Measurements from ENCODE around the gene CTIF. TPM values are rescaled to one million over a fixed set of nuclear protein-coding genes. Genes with fewer than 3 reads are reported as not detected.
"Not testable (repeated sequence)": the region's sequence is repeated elsewhere in the genome, so short reads cannot be mapped to it uniquely, and the experiment has no call there.

The CTIF gene
- total RNA-seq, 1 donor from 2014 or later, result 12.6 TPM

DNA sequence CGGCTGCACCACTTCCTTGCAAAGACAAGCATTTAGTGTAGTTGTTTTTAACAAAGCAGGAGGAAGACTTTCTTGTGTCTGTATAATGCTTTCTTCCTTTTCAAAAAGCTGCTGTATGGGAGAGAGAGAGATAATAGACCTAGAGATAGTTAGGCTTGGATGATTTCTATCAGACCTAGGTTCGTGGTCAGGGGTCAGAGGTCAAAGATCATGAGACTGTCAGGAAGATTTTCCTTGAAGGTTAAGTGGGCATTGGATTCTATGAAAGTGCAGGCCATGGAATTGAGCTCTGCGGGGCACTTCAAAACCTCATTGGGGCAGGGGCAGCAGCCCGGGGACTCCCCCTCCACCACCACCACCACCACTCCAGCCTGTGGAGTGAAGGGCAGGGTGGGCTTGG lies 164.6 kb downstream of the CTIF start:
- no peak for DNase-seq (ENCODE audit: low read depth in 2 of 2)

GRCh38 chr18:48705043-48705442 lies 166.2 kb downstream of the CTIF start:
- DNase-seq (ENCODE audit: low read depth in 2 of 2), result no peak

- DNase-seq (ENCODE audit: low read depth in 2 of 2), result no peak
Measured at GRCh38 chr18:48705531-48705930, 166.7 kb downstream of the CTIF start.

GRCh38 chr18:48706731-48707130 lies 167.9 kb downstream of the CTIF start:
- no peak for DNase-seq (ENCODE audit: low read depth in 2 of 2)

DNA sequence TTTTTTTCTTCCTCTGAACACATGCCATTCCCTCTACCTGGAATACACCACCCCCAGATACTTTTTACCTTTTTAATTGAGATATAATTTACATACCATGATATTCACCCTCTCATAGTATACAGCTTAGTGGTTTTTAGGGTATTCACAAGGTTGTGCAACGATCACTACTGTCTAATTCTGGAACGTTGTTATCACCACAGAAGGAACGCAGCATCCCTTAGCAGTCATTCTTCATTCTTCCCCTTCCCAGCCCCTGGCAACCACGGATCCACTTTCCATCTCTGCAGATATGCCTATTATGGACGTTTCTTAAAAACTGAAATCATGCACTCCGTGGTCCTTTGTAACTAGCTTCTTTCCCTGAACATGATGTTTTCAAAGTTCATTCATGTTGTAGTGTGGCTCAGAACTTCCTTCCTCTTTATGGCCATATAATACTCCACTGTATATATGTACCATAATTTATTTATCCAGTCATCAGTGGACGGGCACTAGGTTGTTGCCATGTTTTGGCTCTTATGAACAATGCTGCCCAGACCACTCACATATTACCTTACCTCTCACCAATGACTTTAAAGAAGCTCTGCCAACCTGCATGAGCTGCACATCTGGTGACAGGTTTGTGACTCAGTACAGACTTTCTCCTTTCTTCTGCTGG lies 168.9 kb downstream of the CTIF start:
- no peak for DNase-seq (ENCODE audit: low read depth in 2 of 2)

DNA sequence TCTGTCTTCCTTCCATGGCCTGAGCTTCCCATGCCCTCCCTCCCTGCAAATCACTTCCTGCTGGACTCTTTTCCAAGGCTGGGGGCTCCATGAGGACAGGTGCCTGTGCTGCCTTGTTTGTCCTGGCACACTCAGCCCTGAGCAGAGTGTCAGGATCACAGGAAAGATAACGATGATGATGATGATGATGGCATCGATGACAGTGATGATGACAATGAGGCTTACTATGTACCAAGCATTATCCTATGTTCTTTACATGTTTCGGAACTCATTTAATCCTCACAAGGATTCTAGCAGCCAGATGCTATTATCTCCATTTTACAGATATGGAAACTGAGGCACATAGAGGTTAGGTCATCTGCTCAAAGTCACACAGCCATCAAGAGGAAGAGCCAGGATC lies 170.0 kb downstream of the CTIF start:
- DNase-seq (ENCODE audit: low read depth in 2 of 2), result no peak

GRCh38 chr18:48709371-48710062 lies 170.7 kb downstream of the CTIF start:
- peak in 1 of 2 donors; percentile 46 for DNase-seq (ENCODE audit: low read depth in 2 of 2)

DNA sequence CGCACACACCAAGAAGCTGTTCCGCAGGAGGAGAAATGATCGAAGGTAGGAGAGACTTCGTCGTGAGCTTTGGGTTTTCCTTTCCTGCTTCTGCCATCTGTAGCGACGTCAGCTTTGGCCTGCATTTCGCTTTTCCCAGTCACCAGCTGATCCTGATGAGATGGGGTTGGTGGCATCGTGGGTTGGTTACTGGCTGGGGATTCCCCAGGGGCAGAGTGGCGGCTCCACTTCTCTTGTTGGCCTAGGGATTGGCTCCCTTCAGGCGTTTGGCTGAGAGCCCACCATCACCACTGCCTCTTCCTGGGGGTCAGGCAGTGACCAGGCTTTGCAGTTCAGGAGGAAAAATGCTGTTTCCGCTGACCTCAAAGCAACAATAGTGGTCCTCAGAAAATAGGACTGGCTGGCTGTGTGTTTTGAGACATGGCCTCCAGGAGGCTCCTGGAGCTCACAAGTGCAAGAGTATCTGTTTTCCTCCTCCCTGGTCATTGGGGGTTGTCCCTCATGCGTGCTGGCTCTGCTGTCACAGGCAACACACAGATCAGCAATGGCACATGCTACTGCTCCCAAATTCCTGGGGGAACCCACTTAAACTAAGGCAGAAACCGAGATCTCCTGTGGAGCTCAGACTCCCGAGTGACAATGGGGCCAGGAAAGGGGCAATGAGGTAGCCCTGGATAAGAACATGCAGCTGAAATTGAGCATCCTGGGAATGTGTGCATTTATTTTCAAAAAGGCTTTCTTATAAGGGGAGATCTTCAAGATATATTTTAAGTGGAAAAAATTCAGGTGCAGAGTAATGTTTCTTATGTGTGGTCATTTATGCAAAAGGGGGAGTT lies 173.0 kb downstream of the CTIF start:
- DNase-seq (ENCODE audit: low read depth in 2 of 2), result peak; percentile 32 to 60

DNA sequence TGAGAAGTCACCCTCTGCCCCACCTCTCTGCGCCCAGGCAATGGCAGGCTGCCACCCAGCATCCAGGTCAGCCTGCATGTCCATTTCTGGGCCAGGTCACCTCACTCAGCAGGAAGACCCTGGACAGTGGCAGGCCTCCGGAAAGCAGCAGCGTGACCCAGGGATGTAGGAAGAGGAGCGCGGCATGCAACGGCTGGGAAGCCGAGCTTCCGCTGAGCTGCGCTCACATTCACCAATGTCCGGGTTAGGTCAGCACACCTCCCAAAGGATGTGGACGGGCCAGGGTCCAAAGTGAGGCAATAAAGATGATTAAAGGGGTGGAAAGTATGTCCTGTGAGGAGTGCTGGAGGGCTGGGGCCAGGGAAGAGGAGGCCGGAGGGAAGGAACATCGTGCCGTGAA lies 174.5 kb downstream of the CTIF start:
- DNase-seq (ENCODE audit: low read depth in 2 of 2), result peak; percentile 77 to 91

DNA sequence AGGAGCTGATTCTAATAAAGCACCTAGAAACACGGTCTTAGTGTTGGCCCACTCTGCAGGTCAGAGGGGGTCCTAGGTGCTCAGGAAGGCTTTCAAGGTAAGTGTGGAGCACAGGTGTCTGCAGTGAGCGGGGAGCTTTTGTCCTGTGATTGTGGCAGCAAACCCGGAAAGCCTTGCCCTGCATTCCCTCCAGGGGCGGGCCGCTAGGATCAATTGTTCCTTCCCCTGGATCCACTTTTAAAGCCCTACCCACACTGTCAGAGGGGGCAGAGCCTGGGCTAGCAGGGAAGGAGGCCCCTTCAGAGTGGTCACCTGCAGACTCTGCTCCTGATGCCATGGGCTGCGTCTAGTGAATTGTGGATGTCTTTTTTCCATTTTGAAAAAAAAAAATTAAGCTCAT lies 176.0 kb downstream of the CTIF start:
- DNase-seq (ENCODE audit: low read depth in 2 of 2), result no peak

- DNase-seq (ENCODE audit: low read depth in 2 of 2), result no peak
Measured at GRCh38 chr18:48715711-48716361, 177.0 kb downstream of the CTIF start.

- not testable (repeated sequence) for DNase-seq (ENCODE audit: low read depth in 2 of 2)
Measured at GRCh38 chr18:48717227-48717626, 178.4 kb downstream of the CTIF start.

DNA sequence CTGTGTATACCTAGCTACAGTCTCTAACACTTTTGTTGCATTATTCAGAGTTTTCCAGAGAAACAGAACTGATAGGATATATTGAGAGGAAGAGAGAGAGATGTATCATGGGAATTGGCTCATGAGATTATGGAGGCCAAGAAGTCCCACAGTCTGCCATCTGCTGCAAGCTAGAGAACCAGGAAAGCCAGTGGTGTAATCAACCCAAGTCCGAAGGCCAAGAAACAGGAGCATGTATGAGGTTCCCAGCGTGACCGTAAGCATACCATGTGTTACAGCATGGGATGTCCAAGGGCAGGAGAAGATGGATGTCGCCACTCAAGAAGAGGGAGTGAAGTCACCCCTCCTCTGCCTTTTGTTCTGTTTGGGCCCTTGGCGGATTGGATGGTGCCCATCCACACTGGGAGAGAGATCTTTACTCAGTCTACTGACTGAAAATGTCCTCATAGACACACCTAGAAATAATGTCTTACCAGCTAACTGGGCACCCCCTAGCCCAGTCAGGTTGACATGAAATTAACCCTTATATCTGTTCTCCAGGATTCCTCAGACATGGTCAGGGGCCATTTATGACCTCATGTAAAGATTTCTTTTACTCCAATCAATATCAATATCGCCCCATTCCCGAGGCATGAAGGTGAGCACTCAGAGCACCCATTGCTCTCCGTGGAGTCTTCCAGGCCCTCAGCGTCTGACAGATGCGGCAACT lies 179.6 kb downstream of the CTIF start:
- DNase-seq (ENCODE audit: low read depth in 2 of 2), result no peak

DNA sequence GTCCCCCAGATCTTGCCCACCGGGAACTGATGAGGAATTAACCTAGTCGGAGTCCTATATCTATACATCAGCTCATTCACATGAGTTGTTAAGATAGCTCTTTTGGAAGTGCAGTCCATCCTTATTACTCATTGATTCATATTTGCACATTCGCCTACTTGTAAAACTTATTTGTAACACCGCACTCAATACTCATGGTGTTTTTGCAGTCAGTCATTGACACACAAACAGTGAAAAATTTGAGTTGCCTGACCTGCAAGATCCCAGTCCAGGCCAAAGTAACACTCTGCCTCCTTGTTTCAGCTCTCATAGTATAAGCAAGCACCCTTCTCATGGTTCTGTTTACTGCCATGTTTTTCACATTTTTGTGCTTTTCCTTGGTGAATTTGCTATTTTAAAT lies 180.6 kb downstream of the CTIF start:
- DNase-seq (ENCODE audit: low read depth in 2 of 2), result no peak

- DNase-seq (ENCODE audit: low read depth in 2 of 2), result no peak
Measured at GRCh38 chr18:48719974-48720654, 181.3 kb downstream of the CTIF start.

- no peak for DNase-seq (ENCODE audit: low read depth in 2 of 2)
Measured at GRCh38 chr18:48720655-48721025, 181.8 kb downstream of the CTIF start.

GRCh38 chr18:48721312-48721711 lies 182.5 kb downstream of the CTIF start:
- DNase-seq (ENCODE audit: low read depth in 2 of 2), result no peak

- DNase-seq (ENCODE audit: low read depth in 2 of 2), result no peak
Measured at GRCh38 chr18:48723016-48723415, 184.2 kb downstream of the CTIF start.

DNA sequence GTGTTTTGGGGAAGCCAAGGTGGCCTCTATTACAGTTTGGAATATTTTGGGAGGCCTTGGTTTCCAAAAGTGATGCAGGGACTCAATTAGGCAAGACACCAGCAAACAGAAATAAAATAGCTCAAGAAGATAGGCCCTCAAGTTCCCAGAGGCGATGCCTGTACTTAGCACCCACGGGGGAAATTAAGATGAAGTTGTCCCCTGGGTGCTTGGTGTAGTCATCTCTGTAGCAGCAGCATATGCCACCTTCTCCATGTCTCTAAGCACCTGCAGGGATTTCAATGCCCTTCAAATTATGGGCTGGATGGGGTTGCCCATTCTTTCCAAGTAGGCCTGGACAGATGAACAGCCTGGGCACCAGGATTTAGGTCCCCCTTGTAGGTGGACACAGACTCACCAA lies 185.0 kb downstream of the CTIF start:
- no peak for DNase-seq (ENCODE audit: low read depth in 2 of 2)

GRCh38 chr18:48724442-48724841 lies 185.6 kb downstream of the CTIF start:
- no peak for DNase-seq (ENCODE audit: low read depth in 2 of 2)

DNA sequence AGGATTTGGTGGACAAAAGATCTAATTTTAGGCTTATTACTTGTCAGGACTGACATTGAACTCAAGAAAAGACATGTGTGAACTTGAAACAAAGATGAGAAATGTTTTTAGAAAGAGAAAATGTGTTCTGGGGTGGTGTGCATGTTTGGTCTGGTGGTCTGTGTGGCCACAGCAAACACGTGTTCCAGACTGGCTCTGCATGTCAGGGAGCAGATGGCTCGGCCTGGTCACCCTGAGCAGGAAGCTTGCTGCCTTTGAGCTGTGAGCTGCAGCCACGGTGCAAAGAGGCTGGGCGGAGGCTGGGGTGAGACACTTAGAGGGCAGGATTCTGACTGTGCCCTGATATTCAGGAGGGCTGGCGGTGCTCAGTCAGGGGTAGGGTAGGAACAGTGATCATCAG lies 186.1 kb downstream of the CTIF start:
- no peak for DNase-seq (ENCODE audit: low read depth in 2 of 2)

Measured in dermis microvascular lymphatic vessel endothelial cell (primary cell).